Measurements from ENCODE around the gene SLC7A14. TPM values are rescaled to one million over a fixed set of nuclear protein-coding genes. Genes with fewer than 3 reads are reported as not detected.

The SLC7A14 gene
- total and polyA plus RNA-seq, 2 of the 13 experiments (the other 11 are each of a cell fraction or from before 2014, with no cell fraction given) = not detected

DNA sequence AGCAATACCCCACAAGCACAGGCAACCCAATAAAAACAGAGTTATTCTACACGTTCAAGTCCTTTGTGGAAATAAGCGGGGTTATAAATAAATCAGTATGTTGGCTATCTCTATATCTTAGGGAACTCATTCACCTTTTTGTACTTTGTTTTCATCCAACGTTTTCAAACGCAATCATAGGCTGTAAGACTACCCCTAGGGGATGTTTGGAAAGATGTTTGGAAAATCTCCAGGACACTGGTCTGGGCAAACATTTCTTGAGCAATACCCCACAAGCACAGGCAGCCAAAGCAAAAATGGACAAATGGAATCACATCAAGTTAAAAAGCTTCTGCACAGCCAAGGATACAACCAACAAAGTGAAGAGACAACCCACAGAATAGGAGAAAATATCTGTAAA is 97.1 kb downstream of the SLC7A14 start (continued):
- no peak for TF ChIP-seq MTF1 (CRISPR knock-in tag; IDR thresholded peaks at IDR 0.05)
- TF ChIP-seq BRD4 (CRISPR knock-in tag; IDR thresholded peaks at IDR 0.05) = no peak
- 0 out of 2 replicates have a peak, but pooled peaks have one; percentile 41 for TF ChIP-seq ZMYM4 (CRISPR knock-in tag; IDR thresholded peaks at IDR 0.05)
- TF ChIP-seq, protein P1, sequence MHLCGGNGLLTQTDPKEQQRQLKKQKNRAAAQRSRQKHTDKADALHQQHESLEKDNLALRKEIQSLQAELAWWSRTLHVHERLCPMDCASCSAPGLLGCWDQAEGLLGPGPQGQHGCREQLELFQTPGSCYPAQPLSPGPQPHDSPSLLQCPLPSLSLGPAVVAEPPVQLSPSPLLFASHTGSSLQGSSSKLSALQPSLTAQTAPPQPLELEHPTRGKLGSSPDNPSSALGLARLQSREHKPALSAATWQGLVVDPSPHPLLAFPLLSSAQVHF (CRISPR knock-in tag; IDR thresholded peaks at IDR 0.05) = no peak
- TF ChIP-seq ZNF30 (CRISPR knock-in tag; IDR thresholded peaks at IDR 0.05) = no peak
- TF ChIP-seq, protein P2, sequence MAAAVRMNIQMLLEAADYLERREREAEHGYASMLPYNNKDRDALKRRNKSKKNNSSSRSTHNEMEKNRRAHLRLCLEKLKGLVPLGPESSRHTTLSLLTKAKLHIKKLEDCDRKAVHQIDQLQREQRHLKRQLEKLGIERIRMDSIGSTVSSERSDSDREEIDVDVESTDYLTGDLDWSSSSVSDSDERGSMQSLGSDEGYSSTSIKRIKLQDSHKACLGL (CRISPR knock-in tag; IDR thresholded peaks at IDR 0.05) = no peak
- no peak for TF ChIP-seq ZSCAN21 (CRISPR knock-in tag; IDR thresholded peaks at IDR 0.05; ENCODE audit: borderline replicate concordance)
- 0 out of 2 replicates have a peak, but pooled peaks have one; percentile 28 for TF ChIP-seq SIX1 (CRISPR knock-in tag; IDR thresholded peaks at IDR 0.05; ENCODE audit: borderline replicate concordance)
- TF ChIP-seq, protein P3, sequence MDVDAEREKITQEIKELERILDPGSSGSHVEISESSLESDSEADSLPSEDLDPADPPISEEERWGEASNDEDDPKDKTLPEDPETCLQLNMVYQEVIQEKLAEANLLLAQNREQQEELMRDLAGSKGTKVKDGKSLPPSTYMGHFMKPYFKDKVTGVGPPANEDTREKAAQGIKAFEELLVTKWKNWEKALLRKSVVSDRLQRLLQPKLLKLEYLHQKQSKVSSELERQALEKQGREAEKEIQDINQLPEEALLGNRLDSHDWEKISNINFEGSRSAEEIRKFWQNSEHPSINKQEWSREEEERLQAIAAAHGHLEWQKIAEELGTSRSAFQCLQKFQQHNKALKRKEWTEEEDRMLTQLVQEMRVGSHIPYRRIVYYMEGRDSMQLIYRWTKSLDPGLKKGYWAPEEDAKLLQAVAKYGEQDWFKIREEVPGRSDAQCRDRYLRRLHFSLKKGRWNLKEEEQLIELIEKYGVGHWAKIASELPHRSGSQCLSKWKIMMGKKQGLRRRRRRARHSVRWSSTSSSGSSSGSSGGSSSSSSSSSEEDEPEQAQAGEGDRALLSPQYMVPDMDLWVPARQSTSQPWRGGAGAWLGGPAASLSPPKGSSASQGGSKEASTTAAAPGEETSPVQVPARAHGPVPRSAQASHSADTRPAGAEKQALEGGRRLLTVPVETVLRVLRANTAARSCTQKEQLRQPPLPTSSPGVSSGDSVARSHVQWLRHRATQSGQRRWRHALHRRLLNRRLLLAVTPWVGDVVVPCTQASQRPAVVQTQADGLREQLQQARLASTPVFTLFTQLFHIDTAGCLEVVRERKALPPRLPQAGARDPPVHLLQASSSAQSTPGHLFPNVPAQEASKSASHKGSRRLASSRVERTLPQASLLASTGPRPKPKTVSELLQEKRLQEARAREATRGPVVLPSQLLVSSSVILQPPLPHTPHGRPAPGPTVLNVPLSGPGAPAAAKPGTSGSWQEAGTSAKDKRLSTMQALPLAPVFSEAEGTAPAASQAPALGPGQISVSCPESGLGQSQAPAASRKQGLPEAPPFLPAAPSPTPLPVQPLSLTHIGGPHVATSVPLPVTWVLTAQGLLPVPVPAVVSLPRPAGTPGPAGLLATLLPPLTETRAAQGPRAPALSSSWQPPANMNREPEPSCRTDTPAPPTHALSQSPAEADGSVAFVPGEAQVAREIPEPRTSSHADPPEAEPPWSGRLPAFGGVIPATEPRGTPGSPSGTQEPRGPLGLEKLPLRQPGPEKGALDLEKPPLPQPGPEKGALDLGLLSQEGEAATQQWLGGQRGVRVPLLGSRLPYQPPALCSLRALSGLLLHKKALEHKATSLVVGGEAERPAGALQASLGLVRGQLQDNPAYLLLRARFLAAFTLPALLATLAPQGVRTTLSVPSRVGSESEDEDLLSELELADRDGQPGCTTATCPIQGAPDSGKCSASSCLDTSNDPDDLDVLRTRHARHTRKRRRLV (CRISPR knock-in tag; IDR thresholded peaks at IDR 0.05) = no peak
- TF ChIP-seq RFX1 (IDR thresholded peaks at IDR 0.05) = peak; percentile 53; the same call in 1 of the 2 replicates
- peak; percentile 24; the same call in 1 of the 2 replicates for TF ChIP-seq THAP11 (CRISPR knock-in tag; IDR thresholded peaks at IDR 0.05)
- TF ChIP-seq ZNF790 (CRISPR knock-in tag; IDR thresholded peaks at IDR 0.05; ENCODE audit: borderline replicate concordance) = no peak
- TF ChIP-seq PHF21A (CRISPR knock-in tag; IDR thresholded peaks at IDR 0.05) = 0 out of 2 replicates have a peak, but pooled peaks have one; percentile 29
- TF ChIP-seq, protein P4, sequence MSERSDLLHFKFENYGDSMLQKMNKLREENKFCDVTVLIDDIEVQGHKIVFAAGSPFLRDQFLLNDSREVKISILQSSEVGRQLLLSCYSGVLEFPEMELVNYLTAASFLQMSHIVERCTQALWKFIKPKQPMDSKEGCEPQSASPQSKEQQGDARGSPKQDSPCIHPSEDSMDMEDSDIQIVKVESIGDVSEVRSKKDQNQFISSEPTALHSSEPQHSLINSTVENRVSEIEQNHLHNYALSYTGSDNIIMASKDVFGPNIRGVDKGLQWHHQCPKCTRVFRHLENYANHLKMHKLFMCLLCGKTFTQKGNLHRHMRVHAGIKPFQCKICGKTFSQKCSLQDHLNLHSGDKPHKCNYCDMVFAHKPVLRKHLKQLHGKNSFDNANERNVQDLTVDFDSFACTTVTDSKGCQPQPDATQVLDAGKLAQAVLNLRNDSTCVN (CRISPR knock-in tag; IDR thresholded peaks at IDR 0.05; ENCODE audit: borderline replicate concordance) = no peak
- TF ChIP-seq ZSCAN9 (CRISPR knock-in tag; IDR thresholded peaks at IDR 0.05; ENCODE audit: borderline replicate concordance) = 0 out of 2 replicates have a peak, but pooled peaks have one; percentile 26
- no peak for TF ChIP-seq ZSCAN22 (CRISPR knock-in tag; IDR thresholded peaks at IDR 0.05)
- TF ChIP-seq, protein P5, sequence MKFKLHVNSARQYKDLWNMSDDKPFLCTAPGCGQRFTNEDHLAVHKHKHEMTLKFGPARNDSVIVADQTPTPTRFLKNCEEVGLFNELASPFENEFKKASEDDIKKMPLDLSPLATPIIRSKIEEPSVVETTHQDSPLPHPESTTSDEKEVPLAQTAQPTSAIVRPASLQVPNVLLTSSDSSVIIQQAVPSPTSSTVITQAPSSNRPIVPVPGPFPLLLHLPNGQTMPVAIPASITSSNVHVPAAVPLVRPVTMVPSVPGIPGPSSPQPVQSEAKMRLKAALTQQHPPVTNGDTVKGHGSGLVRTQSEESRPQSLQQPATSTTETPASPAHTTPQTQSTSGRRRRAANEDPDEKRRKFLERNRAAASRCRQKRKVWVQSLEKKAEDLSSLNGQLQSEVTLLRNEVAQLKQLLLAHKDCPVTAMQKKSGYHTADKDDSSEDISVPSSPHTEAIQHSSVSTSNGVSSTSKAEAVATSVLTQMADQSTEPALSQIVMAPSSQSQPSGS (CRISPR knock-in tag; IDR thresholded peaks at IDR 0.05) = 0 out of 2 replicates have a peak, but pooled peaks have one; percentile 31
- TF ChIP-seq GTF2F1 (IDR thresholded peaks at IDR 0.05; ENCODE audit: low read length) = no peak
- 0 out of 2 replicates have a peak, but pooled peaks have one; percentile 32 for TF ChIP-seq FOXK1 (CRISPR knock-in tag; IDR thresholded peaks at IDR 0.05; ENCODE audit: borderline replicate concordance, low read depth)
- TF ChIP-seq SMC3 (IDR thresholded peaks at IDR 0.05; ENCODE audit: low read length) = no peak
- no peak for TF ChIP-seq XRCC5 (optimal IDR thresholded peaks at IDR 0.05; ENCODE audit: low read length)
- peak; percentile 50; the same call in 1 of the 2 replicates for TF ChIP-seq ZNF331 (CRISPR knock-in tag; IDR thresholded peaks at IDR 0.05)
- no peak for TF ChIP-seq SAFB2 (CRISPR knock-in tag; IDR thresholded peaks at IDR 0.05; ENCODE audit: borderline replicate concordance, low read depth)
- no peak for TF ChIP-seq RBM22 (optimal IDR thresholded peaks at IDR 0.05; ENCODE audit: low read length)
